Gastroesophageal sphincter (tissue), 4 donors: ENCODE measurements around the gene DNM3. TPM values are rescaled to one million over a fixed set of nuclear protein-coding genes. Genes with fewer than 3 reads are reported as not detected.

Source experiments
- ATAC-seq: fragments of 150-250 bp; one replicate; pipeline ENCODE4 v1.9.1; 2016; ENCODE audit warnings: mild to moderate bottlenecking, moderate library complexity
- H3K27ac ChIP-seq, 4 donors: fragments of 200-600 bp; sonication (generic) in 3 of 4; 1 replicate in 3 of 4; 2 replicates in 1 of 4; pipeline ENCODE4 v1.5.1; 2016 to 2019
- H3K27me3 ChIP-seq: fragments of 200-600 bp; sonication (generic); one replicate; pipeline ENCODE4 v1.5.1; 2019
- H3K36me3 ChIP-seq, 2 donors: fragments of 200-600 bp; sonication (generic); one replicate each; pipeline ENCODE4 v1.5.1; 2019; ENCODE audit warnings: control low read depth in 1 of 2
- H3K4me1 ChIP-seq, 3 donors: fragments of 200-600 bp; sonication (generic); 1 replicate in 2 of 3; 2 replicates in 1 of 3; pipeline ENCODE4 v1.5.1; 2016 to 2019; ENCODE audit warnings: control low read depth in 2 of 3
- H3K4me3 ChIP-seq, 2 donors: fragments of 200-600 bp; sonication (generic); one replicate each; pipeline ENCODE4 v1.5.1; 2019; ENCODE audit warnings: mild to moderate bottlenecking in 1 of 2, moderate library complexity in 1 of 2
- H3K9me3 ChIP-seq, 3 donors: fragments of 200-600 bp; sonication (generic); one replicate each; pipeline ENCODE4 v1.5.1; 2017 to 2019; ENCODE audit warnings: control low read depth in 2 of 3
- EP300 ChIP-seq: sonication (generic); formaldehyde crosslinking; IDR thresholded peaks from one replicate; pipeline ENCODE4 v1.6.1; 2017; ENCODE audit warnings: antibody characterized with exemption, mild to moderate bottlenecking
- POLR2A ChIP-seq, 2 donors: fragments of 450-650 bp; IDR thresholded peaks; one replicate each; pipeline ENCODE4 v1.6.1; 2017; ENCODE audit warnings: antibody characterized with exemption in 2 of 2, mild to moderate bottlenecking in 2 of 2, moderate library complexity in 1 of 2
- POLR2AphosphoS5 ChIP-seq: sonication (generic); formaldehyde crosslinking; IDR thresholded peaks from one replicate; pipeline ENCODE4 v1.6.1; 2017; ENCODE audit warnings: antibody characterized with exemption
- WGBS, 2 donors: methylation state at CpG; one replicate each; pipeline ENCODE4 v1.1.5; 2018; ENCODE audit warnings: low coverage in 1 of 2; 5-methylcytosine and 5-hydroxymethylcytosine counted together
- total RNA-seq, 4 donors: library from RNA; depleted of rRNA; stranded (reverse); fragments of >200 nt; gene quantifications; one replicate each; pipeline ENCODE4 v1.1.0, GENCODE V29; 2016
- TF ChIP-seq, protein P1 (sequence below), 4 experiments: fragments of 200-600 bp in 2 of 4; fragments of 450-650 bp in 2 of 4; sonication (generic) in 1 of 4; IDR thresholded peaks; one replicate each; pipeline ENCODE4 v1.5.1; 2017 to 2019; ENCODE audit warnings: antibody characterized with exemption in 4 of 4, mild to moderate bottlenecking in 2 of 4, moderate library complexity in 2 of 4

The DNM3 gene
- total RNA-seq, 4 donors from 2014 or later: 1.9 to 5.0 (median 3.9) TPM

DNA sequence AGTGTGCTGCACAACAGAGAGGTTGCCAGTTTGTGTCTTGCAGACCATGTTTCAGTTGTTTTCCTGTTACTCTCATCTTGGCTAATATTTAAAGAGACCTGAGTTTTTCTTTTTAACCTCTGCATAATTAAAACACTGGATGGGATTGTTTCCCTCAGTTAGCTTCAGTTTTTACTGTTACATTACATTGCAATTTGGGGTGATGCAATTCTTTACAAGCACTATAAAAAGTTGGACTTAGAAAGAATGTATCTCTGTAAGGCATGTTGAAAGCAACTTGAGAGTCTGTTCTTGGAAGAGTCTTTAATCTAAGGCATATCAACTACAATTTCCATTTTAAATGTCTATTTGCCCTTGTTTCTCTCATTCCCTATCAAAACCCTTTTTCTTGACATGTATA lies 99.1 kb downstream of the DNM3 start:
- Histone ChIP-seq H3K9me3 (no peaks in the 10 kb centered on the region), H3K27ac (no peak overlapping the region), H3K36me3 (no peaks in the 10 kb centered on the region), H3K27me3 (no peaks in the 10 kb centered on the region), H3K4me3 (no peak overlapping the region), H3K4me1 (no peaks in the 10 kb centered on the region)
- TF ChIP-seq, protein P1, sequence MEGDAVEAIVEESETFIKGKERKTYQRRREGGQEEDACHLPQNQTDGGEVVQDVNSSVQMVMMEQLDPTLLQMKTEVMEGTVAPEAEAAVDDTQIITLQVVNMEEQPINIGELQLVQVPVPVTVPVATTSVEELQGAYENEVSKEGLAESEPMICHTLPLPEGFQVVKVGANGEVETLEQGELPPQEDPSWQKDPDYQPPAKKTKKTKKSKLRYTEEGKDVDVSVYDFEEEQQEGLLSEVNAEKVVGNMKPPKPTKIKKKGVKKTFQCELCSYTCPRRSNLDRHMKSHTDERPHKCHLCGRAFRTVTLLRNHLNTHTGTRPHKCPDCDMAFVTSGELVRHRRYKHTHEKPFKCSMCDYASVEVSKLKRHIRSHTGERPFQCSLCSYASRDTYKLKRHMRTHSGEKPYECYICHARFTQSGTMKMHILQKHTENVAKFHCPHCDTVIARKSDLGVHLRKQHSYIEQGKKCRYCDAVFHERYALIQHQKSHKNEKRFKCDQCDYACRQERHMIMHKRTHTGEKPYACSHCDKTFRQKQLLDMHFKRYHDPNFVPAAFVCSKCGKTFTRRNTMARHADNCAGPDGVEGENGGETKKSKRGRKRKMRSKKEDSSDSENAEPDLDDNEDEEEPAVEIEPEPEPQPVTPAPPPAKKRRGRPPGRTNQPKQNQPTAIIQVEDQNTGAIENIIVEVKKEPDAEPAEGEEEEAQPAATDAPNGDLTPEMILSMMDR (IDR thresholded peaks at IDR 0.05): no peak
- no peak for TF ChIP-seq POLR2A (IDR thresholded peaks at IDR 0.05)
- no peak for TF ChIP-seq POLR2AphosphoS5
- TF ChIP-seq EP300: no peak
- ATAC-seq: no peak

DNA sequence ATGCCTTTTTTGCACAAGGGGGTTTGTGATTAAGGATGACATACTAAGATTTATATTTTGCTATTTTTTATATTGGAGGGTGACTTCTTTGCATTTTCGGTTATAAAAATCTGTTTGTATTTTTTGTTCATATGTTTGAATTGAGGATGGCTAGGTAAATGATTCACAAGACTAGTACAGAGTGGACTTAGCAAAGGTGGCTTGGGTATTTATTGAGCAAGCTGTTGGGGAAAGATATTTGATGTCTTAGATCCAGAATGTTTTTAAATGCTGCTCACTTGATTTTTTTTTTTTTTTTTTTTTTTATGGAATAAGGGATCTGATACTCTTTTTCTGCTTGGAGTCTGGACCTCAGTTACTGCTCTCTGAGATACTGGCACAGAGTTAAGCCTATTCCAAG lies 100.6 kb downstream of the DNM3 start:
- H3K4me3 ChIP-seq: no peak overlapping the region
- 80 to 87% methylated on average over 1 of the region's 1 CpG for WGBS, 2 donors
- no peaks in the 10 kb centered on the region for H3K27me3 ChIP-seq
- H3K36me3 ChIP-seq: no peaks in the 10 kb centered on the region
- no peak for TF ChIP-seq POLR2A (IDR thresholded peaks at IDR 0.05)
- TF ChIP-seq, protein P1 (IDR thresholded peaks at IDR 0.05): no peak
- TF ChIP-seq POLR2AphosphoS5: no peak
- TF ChIP-seq EP300: no peak
- H3K9me3 ChIP-seq: no peaks in the 10 kb centered on the region
- no peaks in the 10 kb centered on the region for H3K4me1 ChIP-seq
- ATAC-seq: no peak
- no peak overlapping the region for H3K27ac ChIP-seq

DNA sequence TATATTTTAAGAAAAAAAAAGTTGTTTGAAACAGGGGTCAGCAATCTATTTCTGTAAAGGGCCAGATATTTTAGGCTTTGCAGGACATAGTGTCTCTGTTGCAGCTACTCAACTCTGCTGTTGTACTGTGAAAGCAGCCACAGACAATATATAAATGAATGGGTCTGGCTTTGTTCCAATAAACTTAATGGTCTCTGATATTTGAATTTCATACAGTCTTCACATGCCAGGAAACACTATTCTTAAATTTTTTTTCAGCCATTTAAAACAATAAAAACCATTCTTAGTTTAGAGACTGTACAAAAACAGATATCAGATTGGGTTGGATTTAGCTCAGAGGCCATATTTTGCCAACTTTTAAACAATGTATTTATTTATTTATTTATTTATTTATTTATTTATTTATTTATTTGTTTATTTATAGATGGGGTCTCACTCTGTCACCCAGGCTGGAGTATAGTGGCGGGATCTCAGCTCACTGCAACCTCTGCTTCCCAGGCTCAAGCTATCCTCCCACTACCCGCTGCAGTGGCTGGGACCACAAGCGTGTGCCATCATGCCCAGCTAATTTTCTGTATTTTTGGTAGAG lies 102.8 kb downstream of the DNM3 start:
- no peak for ATAC-seq
- Histone ChIP-seq H3K27ac (no peak overlapping the region), H3K9me3 (no peaks in the 10 kb centered on the region), H3K27me3 (no peaks in the 10 kb centered on the region), H3K4me3 (no peak overlapping the region), H3K4me1 (no peaks in the 10 kb centered on the region), H3K36me3 (no peaks in the 10 kb centered on the region)
- 100% methylated on average over 1 to 2 of the region's 3 CpGs for WGBS, 2 donors
- TF ChIP-seq, protein P1 (IDR thresholded peaks at IDR 0.05): no peak
- TF ChIP-seq POLR2AphosphoS5: no peak
- no peak for TF ChIP-seq POLR2A (IDR thresholded peaks at IDR 0.05)
- TF ChIP-seq EP300: no peak

DNA sequence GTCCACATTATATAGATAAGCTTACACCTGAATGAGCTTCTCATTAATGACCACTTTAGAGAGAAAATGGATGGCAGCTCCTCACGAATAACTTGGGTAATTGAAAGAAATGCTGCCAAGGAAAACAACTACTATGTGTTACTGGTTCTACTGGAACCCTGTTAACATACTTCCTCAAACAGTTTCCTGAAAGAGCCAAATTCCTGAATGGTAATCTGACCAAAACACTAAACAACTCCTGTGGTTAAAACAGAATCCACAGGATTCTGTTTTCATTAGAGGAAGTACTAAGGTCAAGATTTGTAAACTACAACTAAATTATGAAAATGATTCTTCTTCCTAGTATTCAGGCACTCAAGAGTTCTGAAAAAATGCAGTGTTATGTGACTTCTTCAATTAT lies 107.2 kb downstream of the DNM3 start:
- TF ChIP-seq POLR2AphosphoS5: no peak
- TF ChIP-seq POLR2A (IDR thresholded peaks at IDR 0.05): no peak
- TF ChIP-seq, protein P1 (IDR thresholded peaks at IDR 0.05): no peak
- Histone ChIP-seq H3K36me3 (no peaks in the 10 kb centered on the region), H3K9me3 (no peaks in the 10 kb centered on the region), H3K4me1 (no peaks in the 10 kb centered on the region), H3K27me3 (no peaks in the 10 kb centered on the region), H3K4me3 (no peak overlapping the region), H3K27ac (no peak overlapping the region)
- no peak for ATAC-seq
- WGBS, 2 donors: 10 to 13% methylated on average over 1 of the region's 1 CpG

DNA sequence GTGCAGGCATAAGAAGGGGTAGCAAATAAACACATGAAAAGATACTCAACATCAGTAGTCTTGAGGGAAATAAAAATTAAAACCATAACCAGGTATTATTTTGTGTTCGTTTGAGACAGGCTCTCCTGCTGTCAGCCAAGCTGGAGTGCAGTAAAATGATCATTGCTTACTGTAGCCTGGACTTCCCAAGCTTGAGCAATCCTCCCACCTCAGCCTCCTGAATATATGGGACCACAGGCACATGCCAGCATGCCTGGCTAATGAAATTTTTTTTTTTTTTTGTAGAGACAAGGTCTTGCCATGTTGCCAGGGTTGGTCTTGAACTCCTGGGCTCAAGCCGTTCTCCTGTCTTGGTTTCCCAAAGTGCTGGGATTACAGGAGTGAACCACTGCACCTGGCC lies 108.0 kb downstream of the DNM3 start:
- Histone ChIP-seq H3K27ac (no peak overlapping the region), H3K4me3 (no peak overlapping the region), H3K27me3 (no peaks in the 10 kb centered on the region), H3K4me1 (no peaks in the 10 kb centered on the region), H3K9me3 (no peaks in the 10 kb centered on the region), H3K36me3 (no peaks in the 10 kb centered on the region)
- no peak for ATAC-seq
- WGBS, 2 donors: 89 to 94% methylated on average over 2 of the region's 2 CpGs
- TF ChIP-seq, protein P1 (IDR thresholded peaks at IDR 0.05): no peak
- TF ChIP-seq EP300 (no peak), POLR2AphosphoS5 (no peak), POLR2A (IDR thresholded peaks at IDR 0.05) (no peak)
